HG02973 (cell line): Measurements from ENCODE around the gene LRRC41.
"Not testable (repeated sequence)": the region's sequence is repeated elsewhere in the genome, so short reads cannot be mapped to it uniquely, and the experiment has no call there.

Experiments
- ATAC-seq: cut with Tn5 transposase; IDR thresholded peaks from one replicate; pipeline ENCODE4 v1.9.1; 2021; ENCODE audit warnings: moderate library complexity; ENCODE audit not compliant: unreplicated experiment

The LRRC41 gene

DNA sequence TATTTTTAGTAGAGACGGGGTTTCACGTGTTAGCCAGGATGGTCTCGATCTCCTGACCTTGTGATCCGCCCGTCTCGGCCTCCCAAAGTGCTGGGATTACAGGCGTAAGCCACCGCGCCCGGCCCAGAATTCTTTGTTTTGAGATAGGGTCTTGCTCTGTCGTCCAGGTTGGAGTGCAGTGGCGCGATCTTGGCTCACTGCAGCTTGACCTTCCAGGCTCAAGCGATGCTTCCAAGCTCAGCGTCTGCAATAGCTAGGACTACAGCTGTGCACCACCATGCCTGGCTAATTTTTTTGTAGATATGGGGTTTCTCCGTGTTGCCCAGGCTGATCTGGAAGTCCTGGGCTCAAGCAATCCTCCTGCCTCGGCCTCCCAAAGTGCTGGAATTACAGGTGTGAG, 57.3 kb downstream of the LRRC41 start:
- ATAC-seq = not testable (repeated sequence)

DNA sequence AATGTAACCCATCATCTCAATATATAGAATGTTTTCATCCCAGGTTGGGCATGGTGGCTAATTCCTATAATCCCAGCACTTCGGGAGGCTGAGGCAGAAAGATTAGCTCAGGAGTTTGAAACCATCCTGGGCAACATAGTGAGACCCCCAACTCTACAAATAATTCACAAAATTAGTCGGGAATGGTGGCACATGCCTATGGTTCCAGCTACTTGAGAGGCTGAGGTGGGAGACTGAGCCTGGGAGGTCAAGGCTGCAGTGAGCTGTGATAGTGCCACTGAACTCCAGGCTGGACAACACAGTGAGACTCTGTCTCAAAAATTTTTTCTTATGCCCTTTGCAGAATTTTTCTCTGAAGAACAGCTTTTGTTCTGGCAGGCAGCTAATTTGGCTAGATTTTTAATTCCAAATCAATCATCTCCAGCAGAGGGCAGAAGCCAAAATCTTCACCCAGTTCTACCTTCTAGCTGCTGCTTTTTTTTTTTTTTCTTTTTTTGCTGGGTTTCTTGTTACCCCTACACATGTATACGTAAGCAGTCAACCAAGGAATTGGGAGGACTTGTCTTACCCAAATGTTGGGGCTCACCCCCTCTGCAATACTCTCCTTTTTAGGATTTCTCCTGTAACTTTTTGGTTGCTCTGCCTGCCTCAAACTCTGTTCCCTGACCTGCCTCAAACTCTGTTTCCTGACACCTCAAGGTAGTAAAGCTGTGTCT, 58.6 kb downstream of the LRRC41 start:
- ATAC-seq = no peak

DNA sequence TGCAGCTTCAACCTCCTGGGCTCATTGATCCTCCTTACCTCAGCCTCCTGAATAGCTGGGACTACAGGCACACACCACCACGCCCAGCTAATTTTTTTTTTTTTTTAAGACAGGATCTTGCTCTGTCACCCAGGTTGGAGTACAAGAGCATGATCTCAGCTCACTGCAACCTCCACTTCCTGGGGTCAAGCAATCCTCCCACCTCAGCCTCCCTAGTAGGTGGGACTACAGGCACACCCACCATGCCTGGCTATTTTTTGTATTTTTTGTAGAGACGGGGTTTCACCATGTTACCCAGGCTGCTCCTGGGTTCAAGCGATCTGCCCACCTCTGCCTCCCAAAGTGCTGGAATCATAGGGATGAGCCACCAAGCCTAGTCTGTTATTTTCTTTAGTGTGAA, 59.6 kb downstream of the LRRC41 start:
- not testable (repeated sequence) for ATAC-seq

DNA sequence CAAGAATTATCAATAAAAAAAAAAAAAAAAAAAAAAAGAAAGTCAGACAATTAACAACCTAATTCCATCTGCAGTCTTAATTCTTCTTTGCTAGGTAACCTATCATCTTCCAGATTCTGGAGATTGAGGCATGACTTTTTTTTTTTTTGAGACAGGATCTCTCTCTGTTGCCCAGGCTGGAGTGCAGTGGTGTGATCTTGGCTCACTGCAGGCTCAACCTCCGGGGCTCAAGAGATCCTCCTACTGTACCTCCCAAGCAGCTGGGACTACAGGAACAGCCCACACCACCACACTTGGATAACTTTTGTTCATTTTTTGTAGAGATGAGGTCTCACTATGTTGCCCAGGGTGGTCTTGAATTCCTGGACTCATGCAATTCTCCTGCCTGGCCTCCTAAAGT, 60.5 kb downstream of the LRRC41 start:
- no peak for ATAC-seq

DNA sequence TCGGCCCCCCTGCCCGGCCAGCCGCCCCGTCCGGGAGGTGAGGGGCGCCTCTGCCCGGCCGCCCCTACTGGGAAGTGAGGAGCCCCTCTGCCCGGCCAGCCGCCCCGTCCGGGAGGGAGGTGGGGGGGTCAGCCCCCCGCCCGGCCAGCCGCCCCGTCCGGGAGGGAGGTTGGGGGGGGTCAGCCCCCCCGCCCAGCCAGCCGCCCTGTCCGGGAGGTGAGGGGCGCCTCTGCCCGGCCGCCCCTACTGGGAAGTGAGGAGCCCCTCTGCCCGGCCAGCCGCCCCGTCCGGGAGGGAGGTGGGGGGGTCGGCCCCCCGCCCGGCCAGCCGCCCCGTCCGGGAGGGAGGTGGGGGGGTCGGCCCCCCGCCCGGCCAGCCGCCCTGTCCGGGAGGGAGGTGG, 61.7 kb downstream of the LRRC41 start:
- not testable (repeated sequence) for ATAC-seq

DNA sequence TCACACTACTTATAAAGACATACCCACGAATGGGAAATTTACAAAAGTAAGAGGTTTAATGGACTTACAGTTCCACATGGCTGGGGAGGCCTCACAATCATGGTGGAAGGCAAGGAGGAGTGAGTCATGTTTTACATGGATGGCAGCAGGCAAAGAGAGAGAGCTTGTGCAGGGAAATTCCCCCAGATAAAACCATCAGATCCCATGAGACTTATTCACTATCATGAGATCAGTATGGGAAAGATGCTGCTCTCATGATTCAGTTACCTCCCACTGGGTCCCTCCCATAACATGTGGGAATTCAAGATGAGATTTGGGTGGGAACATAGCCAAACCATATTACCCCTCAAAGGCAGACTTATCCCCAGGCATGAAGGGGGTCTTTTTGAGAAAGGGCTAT, 64.6 kb downstream of the LRRC41 start:
- ATAC-seq = not testable (repeated sequence)

DNA sequence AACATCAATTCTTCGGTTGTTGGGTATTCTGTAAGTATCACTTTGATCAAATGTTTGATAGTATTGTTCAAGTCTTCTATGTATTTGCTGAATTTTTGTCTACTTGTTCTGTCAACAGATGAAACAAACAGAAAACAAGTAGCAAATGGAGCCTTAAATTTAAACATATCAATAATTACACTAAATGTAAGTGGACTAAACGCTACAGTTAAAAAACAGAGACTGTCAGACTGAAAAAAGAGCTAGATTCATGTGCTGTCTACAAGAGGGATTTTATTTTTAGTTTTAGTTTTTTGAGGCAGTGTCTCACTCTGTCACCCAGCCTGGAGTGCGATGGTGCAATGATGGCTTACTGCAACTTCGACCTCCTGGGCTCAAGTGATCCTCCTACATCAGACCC, 66.5 kb downstream of the LRRC41 start:
- no peak for ATAC-seq

DNA sequence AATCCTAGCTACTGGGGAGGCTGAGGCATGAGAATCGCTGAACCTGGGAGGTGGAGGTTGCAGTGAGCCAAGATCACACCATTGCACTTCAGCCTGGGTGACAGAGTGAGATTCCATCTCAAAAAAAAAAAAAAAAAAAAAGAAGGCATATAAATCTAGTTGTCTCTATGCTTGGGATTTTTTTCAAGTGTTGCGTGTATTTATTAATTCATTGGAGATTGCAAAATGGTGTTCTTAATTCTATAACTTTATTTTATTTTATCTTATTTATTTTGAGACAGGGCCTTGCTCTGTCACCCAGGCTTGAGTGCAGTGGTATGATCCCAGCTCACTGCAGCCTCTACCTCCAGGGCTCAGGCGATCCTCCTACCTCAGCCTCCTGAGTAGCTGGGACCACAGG, 72.2 kb downstream of the LRRC41 start:
- not testable (repeated sequence) for ATAC-seq
